Stimulated activated CD8-positive, alpha-beta memory T cell treated with anti-CD3 and anti-CD28 coated beads, Interleukin-7, amount 100 ng/mL, for 4 hours (primary cell): Measurements from ENCODE around the gene TRAPPC13.
"Not testable (repeated sequence)": the region's sequence is repeated elsewhere in the genome, so short reads cannot be mapped to it uniquely, and the experiment has no call there.

Source experiments
- DNase-seq, 2 donors: peaks; one replicate each; pipeline ENCODE4 v3.0.0-alpha.2; 2020; ENCODE audit warnings: low read depth in 2 of 2

TRAPPC13 gene

DNA sequence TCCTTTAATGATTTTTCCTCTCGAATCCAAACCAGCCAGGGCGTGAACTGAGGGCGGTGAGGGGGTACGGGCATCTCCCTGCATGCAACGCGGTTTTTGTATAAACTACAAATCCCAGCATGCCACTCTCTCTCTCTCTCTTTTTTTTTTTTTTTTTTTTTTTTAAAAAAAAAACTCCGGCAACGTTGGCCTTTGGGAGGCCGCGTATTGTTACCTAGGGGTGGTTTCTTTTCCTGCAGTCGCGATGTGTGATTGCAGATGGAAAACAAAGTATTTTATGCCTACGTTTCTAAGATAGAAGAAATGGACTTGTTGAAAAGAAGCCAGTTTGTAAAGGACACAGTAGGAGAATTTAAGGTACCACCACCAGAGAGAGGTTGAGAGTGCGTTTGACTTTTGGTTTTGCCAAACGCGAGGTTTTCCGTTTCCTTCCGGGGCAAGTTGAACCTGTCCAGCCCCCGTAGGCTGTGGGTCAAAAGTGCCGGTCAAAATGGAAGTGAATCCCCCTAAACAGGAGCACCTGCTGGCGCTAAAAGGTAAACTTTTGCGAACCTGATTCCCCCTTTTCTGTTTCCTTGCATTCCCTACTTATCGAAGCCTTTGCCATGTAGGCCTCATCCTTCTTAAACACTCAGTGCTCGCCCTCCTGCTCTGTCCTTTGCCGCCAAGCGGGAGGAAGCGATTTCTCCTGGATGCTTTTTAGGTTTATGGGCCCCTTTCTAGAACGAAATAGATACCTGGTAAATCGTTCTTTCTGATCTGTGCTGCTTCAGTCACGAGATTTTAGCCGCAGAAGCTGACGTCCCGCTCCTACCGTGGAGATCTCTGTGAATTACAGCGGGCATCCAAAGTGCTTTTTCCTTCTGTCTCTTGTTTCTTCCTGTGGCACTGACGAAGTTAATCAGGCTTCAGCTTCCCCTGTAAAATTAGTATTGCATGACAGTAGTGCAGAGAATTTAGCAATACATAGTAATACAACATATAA lies at the start of gene TRAPPC13, which contains the start of gene SHLD3:
TSS of gene TRAPPC13 (plus strand) at position 457 of the 985 bp plus-strand sequence. CDS start at position 491, 34 bp downstream.
TSS of gene SHLD3 (plus strand) at position 457 of the 985 bp plus-strand sequence. CDS start 4,561 bp downstream, outside the sequence.
- DNase-seq = peak; percentile 72 to 78

GRCh38 chr5:65577141-65577540 lies 47.7 kb upstream of the TRAPPC13 start:
- DNase-seq = no peak

GRCh38 chr5:65588694-65589093 lies 36.1 kb upstream of the TRAPPC13 start:
- no peak for DNase-seq

DNA sequence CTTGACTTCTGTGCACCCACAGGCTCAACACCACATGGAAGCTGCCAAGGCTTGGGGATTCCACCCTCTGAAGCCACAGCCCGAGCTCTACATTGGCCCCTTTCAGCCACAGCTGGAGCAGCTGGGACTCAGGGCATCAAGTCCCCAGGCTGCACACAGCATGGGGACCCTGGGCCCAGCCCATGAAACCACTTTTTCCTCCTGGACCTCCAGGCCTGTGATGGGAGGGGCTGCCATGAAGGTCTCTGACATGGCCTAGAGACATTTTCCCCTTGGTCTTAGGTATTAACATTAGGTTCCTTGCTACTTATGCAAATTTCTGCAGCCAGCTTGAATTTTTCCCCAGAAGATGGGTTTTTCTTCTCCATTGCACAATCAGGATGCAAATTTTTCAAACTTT lies 23.1 kb upstream of the TRAPPC13 start:
- not testable (repeated sequence) for DNase-seq

DNA sequence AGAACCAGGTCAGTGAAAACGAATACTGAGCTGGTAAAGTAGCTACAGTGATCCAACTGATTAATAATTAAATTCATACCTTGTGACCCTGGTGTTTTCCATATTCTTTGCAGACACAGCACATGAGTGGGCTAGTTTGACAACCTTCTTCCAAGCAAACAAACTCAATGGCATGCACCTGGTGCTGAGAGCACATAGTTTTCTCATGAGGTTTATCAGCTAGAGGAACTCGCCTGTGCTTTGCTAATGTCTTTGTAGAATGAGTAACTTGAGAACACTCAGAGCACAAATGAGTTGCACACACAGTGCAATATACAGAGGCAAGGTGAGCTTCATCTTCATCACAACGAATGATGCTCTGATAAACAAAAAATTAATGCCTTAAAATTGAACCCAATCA lies 13.3 kb upstream of the TRAPPC13 start:
- DNase-seq = no peak

DNA sequence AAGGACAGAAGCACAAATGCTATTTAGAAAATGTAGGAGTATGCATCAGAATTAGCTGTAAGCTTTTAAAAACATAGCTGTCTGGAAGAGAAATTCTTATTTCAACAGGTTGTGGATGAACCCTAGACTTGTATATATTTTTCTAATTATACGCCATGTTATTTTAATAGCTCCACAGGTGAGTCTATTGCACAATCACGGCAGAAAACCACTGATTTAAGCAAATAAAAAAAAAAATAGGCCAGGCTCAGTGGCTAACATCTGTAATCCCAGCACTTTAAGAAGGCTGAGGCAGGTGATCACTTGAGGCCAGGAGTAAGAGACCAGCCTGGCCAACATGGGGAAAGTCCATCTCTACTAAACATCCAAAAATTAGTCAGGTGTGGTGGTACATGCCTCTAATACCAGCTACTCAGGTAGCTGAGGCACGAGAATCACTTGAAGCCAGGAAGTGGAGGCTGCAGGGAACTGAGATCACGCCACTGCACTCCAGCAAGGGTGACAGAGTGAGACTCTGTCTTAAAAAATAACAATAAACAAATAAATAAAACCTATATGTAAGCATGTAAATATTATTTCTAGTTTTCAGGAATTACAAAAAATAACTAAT lies 12.4 kb upstream of the TRAPPC13 start:
- no peak for DNase-seq

DNA sequence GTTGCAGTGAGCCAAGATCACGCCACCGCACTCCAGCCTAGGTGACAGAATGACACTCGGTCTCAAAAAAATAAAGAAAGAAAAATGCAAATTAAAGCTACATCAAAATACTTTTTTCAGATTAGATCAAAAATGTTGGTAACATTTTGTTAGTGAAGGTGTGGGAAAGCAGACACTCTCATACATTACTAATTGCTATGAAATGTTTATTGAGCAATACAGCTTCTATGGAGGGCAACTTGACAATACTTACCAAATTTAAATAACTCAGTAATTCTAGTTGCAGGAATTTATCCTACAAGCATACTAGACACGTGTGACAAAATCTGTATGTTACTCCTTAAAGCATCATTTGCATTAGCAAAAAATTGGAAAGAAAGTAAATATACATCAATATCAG lies 4.8 kb upstream of the TRAPPC13 start:
- no peak for DNase-seq

GRCh38 chr5:65621961-65622360 lies 2.9 kb upstream of the TRAPPC13 start:
- not testable (repeated sequence) for DNase-seq

GRCh38 chr5:65623482-65623881 lies 1.3 kb upstream of the TRAPPC13 start:
- no peak for DNase-seq

- peak; percentile 87 to 89 for DNase-seq
Measured at GRCh38 chr5:65624025-65624570, 729 bp upstream of the TRAPPC13 start, which contains the start of gene TRIM23. TRIM23 (minus strand) TSS chr5:65624333; CDS start chr5:65624274, 59 bp downstream.

DNA sequence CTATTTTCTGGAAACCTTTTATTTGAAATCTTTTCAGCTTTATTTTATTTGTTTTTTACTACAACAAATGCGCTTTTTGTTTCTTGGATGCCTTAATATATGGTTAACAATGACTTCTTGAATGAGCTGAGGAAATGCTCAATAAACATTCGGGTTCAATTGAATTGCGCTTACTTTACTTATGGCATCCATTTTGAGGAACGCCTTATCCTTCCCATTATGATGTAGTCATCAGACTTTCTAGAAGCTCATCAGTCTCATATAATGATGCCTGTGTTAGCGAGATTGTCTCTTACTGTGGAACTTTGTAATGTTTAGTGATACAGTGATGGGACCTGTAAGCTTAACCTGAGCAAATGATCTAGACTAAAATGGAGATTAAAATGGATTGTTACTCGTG lies 916 bp downstream of the TRAPPC13 start:
- no peak for DNase-seq

DNA sequence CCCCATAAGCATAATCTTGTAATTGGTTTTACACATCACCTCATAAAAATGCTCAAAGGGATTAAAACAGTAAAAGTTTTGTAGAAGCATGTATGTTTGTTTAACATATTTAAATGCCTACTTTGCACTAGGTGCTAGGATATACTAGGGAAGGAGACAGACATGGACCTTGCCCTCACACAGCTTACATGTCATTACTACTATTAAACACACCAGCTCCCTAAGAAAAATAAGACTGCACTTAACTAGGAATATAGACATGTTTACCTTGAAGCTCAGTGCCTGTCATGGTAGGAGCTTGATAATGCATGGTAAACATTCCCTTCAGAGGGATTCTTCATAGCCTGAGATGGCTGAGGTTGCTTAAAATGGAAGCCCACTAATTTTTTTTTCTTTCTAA lies 6.2 kb downstream of the TRAPPC13 start:
- no peak for DNase-seq

DNA sequence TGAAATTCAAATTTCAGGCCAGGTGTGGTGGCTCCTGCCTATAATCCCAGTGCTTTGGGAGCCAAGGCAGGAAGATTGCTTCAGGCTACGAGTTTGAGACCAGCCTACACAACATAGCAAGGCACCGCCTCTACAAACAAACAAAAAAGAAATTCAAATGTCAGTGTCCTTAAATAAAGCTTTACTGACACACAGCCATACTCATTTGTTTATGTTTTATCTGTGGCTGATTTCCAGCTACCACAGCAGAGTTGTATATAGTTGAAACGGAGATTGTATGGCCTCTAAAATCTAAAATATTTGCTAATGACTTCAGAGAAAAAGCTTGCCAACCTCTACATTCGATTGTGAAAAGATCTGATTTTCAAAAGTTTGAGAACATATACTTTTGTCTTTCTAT lies 15.4 kb downstream of the TRAPPC13 start:
- DNase-seq = no peak

DNA sequence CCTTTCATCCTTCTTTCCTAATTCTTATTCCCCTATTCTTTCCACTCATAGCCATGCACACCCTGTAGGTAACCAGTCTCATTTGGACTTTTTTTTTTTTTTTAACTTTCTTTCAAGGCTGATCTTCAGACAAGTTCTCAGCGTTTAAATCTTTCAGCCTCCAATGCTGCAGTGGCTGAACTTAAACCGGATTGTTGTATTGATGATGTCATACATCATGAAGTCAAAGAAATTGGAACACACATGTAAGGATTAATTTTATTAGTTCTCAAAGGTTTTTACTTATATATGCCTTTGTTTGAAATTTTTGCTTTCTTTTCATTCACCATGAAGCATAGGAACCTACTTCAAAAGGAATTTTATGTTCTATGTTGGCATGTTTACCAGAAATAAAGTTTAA lies 22.1 kb downstream of the TRAPPC13 start:
- no peak for DNase-seq

GRCh38 chr5:65647941-65648340 lies 23.1 kb downstream of the TRAPPC13 start:
- DNase-seq = no peak

- DNase-seq = no peak
Measured at GRCh38 chr5:65651144-65651543, 26.3 kb downstream of the TRAPPC13 start.

- DNase-seq = no peak
Measured at GRCh38 chr5:65654713-65655112, 29.9 kb downstream of the TRAPPC13 start.

- DNase-seq = no peak
Measured at GRCh38 chr5:65663804-65664521, 39.1 kb downstream of the TRAPPC13 start.

DNA sequence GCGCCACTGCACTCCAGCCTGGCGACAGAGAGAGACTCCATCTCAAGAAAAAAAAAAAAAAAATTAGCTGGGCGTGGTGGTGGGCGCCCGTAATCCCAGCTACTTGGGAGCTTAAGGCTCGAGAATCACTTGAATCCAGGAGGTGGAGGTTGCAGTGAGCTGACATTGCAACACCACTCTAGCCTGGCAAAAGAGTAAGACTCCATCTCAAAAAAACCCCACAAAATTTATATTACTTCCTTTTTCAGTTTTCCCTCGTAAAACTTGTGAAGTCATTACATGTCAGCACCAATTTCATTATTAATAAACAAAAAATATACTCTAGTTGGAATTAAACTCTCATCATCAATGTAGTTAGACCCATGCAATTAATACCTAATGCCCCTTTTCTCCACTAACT lies 43.9 kb downstream of the TRAPPC13 start:
- DNase-seq = no peak

GRCh38 chr5:65672796-65673195 lies 48.0 kb downstream of the TRAPPC13 start:
- no peak for DNase-seq

DNA sequence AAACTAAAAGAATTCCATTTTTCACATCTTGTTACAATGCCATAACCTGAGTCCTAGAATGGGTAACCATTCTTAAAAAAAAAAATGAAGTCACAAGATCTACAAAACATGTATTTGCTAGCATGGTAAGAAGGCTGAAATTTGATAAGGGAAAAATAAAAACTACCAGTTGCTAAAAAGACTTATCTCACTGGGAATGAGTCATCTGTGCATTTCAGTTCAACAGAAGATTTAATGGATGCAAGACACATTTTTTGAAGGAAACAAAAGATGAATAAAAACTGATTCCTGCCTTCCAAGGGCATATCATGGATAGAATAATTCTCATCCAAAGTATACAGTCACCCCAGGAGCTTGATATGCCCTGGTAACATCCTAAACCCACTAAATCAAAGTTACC lies 49.9 kb downstream of the TRAPPC13 start:
- no peak for DNase-seq

DNA sequence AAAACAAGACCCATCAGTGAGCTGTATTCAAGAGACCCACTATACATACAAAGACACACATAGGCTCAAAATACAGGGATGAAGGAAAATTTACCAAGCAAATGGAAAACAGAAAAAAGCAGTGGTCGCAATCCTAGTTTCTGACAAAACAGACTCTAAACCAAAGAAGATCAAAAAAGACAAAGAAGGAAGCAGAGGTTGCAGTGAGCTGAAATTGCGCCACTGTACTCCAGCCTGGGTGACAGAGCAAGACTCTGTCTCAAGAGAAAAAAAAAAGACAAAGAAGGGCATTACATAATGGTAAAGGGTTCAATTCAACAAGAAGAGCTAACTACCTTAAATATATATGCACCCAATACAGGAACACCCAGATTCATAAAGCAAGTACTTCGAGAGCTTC lies 51.2 kb downstream of the TRAPPC13 start:
- not testable (repeated sequence) for DNase-seq
